Vagina (tissue), 2 donors: ENCODE measurements around the gene IKZF4.

Source experiments
- CTCF ChIP-seq, 3 experiments: fragments of 450-650 bp in 2 of 3; fragments of 200-600 bp in 1 of 3; sonication (generic) in 1 of 3; IDR thresholded peaks; one replicate each; pipeline ENCODE4 v1.5.1; 2017 to 2019; ENCODE audit warnings: antibody characterized with exemption in 3 of 3, mild to moderate bottlenecking in 2 of 3, moderate library complexity in 2 of 3
- POLR2A ChIP-seq, 2 donors: fragments of 450-650 bp; IDR thresholded peaks; one replicate each; pipeline ENCODE4 v1.6.1; 2017; ENCODE audit warnings: antibody characterized with exemption in 2 of 2, mild to moderate bottlenecking in 2 of 2, moderate library complexity in 2 of 2
- POLR2AphosphoS5 ChIP-seq, 2 donors: sonication (generic); formaldehyde crosslinking; IDR thresholded peaks; one replicate each; pipeline ENCODE4 v1.9.0; 2017; ENCODE audit warnings: antibody characterized with exemption in 2 of 2, mild to moderate bottlenecking in 2 of 2, low read depth in 1 of 2; ENCODE audit not compliant: insufficient read depth in 1 of 2

GRCh38 chr12:56034586-56035332, 13.9 kb downstream of the IKZF4 start:
- TF ChIP-seq CTCF (IDR thresholded peaks at IDR 0.05) = no peak
- TF ChIP-seq POLR2AphosphoS5 (IDR thresholded peaks at IDR 0.05; ENCODE audit: insufficient read depth in 1 of 2, low read depth in 1 of 2) = no peak
- no peak for TF ChIP-seq POLR2A (IDR thresholded peaks at IDR 0.05)
